Chondrocyte (in vitro differentiated cells): ENCODE measurements around the gene CRLF2. TPM values are rescaled to one million over a fixed set of nuclear protein-coding genes. Genes with fewer than 3 reads are reported as not detected.
"Not testable (repeated sequence)": the region's sequence is repeated elsewhere in the genome, so short reads cannot be mapped to it uniquely, and the experiment has no call there.

Source experiments
- DNase-seq: peaks from one replicate; pipeline ENCODE4 v3.0.0; 2021; ENCODE audit warnings: mixed read lengths, low spot score
- H3K27ac Mint-ChIP-seq: one replicate; pipeline ENCODE4 v1.8.0; 2021; ENCODE audit warnings: mild to moderate bottlenecking, moderate library complexity, mixed read lengths; ENCODE audit not compliant: unreplicated experiment
- H3K27me3 Mint-ChIP-seq: 2 replicates; pipeline ENCODE4 v1.8.0; 2021; ENCODE audit warnings: low read depth, mixed read lengths
- H3K36me3 Mint-ChIP-seq: 2 replicates; pipeline ENCODE4 v1.8.0; 2021; ENCODE audit warnings: low read depth, mixed read lengths
- H3K4me1 Mint-ChIP-seq: 2 replicates; pipeline ENCODE4 v1.8.0; 2021; ENCODE audit warnings: low read depth, mild to moderate bottlenecking, mixed read lengths
- H3K4me3 Mint-ChIP-seq: one replicate; pipeline ENCODE4 v1.8.0; 2021; ENCODE audit warnings: mild to moderate bottlenecking, moderate library complexity, mixed read lengths; ENCODE audit not compliant: unreplicated experiment
- H3K9me3 Mint-ChIP-seq: 2 replicates; pipeline ENCODE4 v1.8.0; 2021; ENCODE audit warnings: low read depth, mixed read lengths
- total RNA-seq: library from RNA; stranded (reverse); gene quantifications from 3 replicates; pipeline ENCODE4 v1.2.1, GENCODE V29; 2021
- TF ChIP-seq, protein P1 (sequence below): fragments of 200-600 bp; sonication (generic); IDR thresholded peaks from 2 replicates; pipeline ENCODE4 v1.5.0; 2021; ENCODE audit warnings: antibody characterized with exemption, mild to moderate bottlenecking, moderate library complexity

CRLF2 gene
- total RNA-seq, 1 donor from 2014 or later: not detected

DNA sequence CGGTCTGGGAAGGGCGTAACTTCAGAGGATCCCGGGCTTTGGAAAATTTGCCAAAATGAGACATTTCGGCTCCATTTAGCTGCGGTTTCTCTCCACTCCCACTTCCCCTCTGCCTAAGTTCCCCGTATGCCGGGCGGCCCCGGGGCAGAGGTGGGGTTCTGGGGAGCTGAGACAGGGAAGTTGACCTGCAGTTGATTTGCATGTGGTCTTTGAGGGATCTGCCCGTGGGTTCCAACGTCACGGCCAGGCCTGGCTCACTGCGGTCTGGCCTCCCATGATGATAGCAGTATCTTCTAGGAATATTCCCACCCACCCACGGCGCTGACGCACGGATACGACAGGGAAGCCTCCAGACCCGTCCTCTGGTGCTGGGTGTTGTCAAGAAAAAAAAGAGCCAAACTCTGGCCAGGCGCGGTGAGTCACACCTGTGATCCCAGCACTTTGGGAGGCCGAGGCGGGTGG is 27.3 kb upstream of the CRLF2 start:
- Mint-ChIP-seq H3K9me3 (no peaks in the 10 kb centered on the region), H3K27ac (no peak overlapping the region), H3K36me3 (no peaks in the 10 kb centered on the region), H3K4me3 (no peak overlapping the region), H3K27me3 (no peaks in the 10 kb centered on the region), H3K4me1 (peaks cover 6% of the 10 kb centered on the region)
- no peak for DNase-seq
- TF ChIP-seq, protein P1, sequence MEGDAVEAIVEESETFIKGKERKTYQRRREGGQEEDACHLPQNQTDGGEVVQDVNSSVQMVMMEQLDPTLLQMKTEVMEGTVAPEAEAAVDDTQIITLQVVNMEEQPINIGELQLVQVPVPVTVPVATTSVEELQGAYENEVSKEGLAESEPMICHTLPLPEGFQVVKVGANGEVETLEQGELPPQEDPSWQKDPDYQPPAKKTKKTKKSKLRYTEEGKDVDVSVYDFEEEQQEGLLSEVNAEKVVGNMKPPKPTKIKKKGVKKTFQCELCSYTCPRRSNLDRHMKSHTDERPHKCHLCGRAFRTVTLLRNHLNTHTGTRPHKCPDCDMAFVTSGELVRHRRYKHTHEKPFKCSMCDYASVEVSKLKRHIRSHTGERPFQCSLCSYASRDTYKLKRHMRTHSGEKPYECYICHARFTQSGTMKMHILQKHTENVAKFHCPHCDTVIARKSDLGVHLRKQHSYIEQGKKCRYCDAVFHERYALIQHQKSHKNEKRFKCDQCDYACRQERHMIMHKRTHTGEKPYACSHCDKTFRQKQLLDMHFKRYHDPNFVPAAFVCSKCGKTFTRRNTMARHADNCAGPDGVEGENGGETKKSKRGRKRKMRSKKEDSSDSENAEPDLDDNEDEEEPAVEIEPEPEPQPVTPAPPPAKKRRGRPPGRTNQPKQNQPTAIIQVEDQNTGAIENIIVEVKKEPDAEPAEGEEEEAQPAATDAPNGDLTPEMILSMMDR: no peak

DNA sequence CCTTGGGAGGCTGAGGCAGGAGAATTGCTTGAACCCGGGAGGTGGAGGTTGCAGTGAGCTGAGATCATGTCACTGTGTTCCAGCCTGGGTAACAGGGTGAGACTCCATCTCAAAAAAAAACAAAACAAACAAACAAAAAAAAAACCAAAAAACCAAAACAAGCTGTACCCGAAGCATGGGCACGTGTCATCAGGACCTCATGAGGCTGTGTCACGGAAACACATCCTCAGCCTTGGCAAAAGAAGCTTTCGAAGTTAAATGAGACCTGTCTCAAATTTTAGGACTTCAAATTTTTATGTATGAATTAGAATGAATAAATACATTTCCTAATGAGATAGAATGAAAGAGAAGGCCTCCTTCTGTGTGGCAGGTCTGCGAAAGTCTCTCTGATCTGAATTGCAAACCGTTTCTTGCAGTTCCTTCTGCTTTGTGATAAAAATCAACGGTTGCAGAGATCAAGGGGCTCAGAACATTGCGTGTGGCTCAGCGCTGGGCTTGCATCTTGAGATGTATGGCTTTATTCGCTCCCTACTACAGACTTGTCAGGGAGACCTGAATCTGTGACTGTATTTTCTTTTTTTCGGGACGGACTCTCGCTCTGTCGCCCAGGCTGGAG is 19.5 kb upstream of the CRLF2 start:
- Mint-ChIP-seq H3K27ac (no peak overlapping the region), H3K36me3 (peaks cover 2% of the 10 kb centered on the region), H3K4me1 (no peaks in the 10 kb centered on the region), H3K27me3 (peaks cover 4% of the 10 kb centered on the region), H3K9me3 (peaks cover 8% of the 10 kb centered on the region), H3K4me3 (no peak overlapping the region)
- peak; percentile 14 for DNase-seq
- TF ChIP-seq, protein P1: no peak

DNA sequence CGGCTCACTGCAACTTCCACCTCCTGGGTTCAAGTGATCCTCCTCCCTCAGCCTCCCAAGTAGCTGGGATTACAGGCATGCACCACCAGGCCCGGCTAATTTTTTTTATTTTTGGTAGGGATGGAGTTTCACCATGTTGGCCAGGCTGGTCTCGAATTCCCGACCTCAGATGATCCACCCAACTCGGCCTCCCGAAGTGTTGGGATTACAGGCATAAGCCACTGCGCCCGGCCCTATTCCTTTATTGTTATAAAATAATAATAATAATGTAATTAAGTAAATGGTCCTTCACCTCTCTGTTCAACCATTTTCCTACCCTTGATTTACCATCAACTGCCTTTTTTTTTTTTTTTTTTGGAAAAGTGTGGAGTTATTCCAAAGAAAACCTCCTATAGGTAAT is 15.7 kb upstream of the CRLF2 start:
- H3K4me1 Mint-ChIP-seq, H3K27ac Mint-ChIP-seq, H3K36me3 Mint-ChIP-seq, H3K4me3 Mint-ChIP-seq, H3K27me3 Mint-ChIP-seq: not testable (repeated sequence)
- peaks cover 12% of the 10 kb centered on the region for H3K9me3 Mint-ChIP-seq
- DNase-seq: peak; percentile 39

DNA sequence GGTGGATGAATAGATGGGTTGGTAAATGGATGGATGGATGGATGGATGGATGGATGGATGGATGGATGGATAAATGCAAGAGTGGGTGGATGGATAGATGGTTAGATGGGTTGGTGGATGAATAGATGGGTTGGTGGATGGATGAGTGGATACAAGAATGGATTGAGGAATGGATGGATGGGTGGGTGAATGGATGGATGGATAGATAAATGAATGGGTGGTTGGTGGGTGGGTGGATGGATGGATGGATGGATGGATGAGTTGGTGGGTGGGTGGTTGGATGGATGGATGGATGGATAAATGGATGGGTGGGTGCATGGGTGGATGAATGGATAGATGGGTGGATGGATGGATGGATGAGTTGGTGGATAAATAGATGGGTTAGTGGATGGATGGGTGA is 13.8 kb upstream of the CRLF2 start:
- Mint-ChIP-seq H3K27ac (no peak overlapping the region), H3K4me3 (no peak overlapping the region), H3K9me3 (peaks cover 18% of the 10 kb centered on the region), H3K36me3 (no peaks in the 10 kb centered on the region), H3K4me1 (no peaks in the 10 kb centered on the region), H3K27me3 (peaks cover 2% of the 10 kb centered on the region)
- no peak for DNase-seq
- TF ChIP-seq, protein P1: no peak

DNA sequence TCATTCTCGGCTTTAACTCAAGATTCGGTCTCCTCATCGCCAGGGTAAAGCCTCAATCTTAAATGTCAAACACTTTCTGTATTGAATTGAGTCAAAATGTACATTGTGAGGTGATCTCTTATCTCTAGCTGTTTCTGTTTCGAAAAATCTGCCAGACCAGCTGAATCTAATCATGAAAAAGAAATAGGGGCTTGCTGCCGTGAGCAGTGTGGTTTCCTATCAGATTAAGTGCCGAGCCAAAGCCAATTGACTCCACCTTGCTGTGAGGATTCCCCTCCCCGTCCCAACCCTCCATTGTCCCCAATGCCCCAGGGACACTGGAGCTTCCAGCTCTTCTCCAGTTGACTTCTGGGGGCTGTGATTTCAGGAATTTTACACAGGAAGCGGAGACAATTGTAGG is 12.5 kb upstream of the CRLF2 start:
- Mint-ChIP-seq H3K27me3 (peaks cover 2% of the 10 kb centered on the region), H3K9me3 (peaks cover 18% of the 10 kb centered on the region), H3K4me3 (no peak overlapping the region), H3K4me1 (no peaks in the 10 kb centered on the region), H3K27ac (no peak overlapping the region), H3K36me3 (no peaks in the 10 kb centered on the region)
- TF ChIP-seq, protein P1: no peak
- peak; percentile 11 for DNase-seq

DNA sequence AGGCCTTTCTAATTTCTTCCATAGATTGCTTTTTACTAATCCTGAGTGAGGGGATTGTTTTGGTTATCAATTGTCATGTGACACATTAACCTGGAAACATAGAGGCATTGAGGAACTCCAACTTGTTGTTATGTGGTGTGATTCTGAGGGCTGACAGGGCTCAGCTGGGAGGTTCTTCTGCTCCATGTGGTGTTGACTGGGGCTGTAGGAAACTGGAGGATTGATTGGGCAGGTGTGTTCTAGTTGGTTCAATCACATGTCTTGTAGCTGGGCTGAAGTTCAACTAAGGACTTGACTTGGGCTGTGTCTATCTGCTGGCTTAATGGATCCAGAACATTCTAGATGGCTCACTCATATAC is 10.8 kb upstream of the CRLF2 start:
- H3K27me3 Mint-ChIP-seq: no peaks in the 10 kb centered on the region
- H3K4me1 Mint-ChIP-seq: no peaks in the 10 kb centered on the region
- H3K36me3 Mint-ChIP-seq: no peaks in the 10 kb centered on the region

More for the DNA sequence above, 10.8 kb upstream of the CRLF2 start:
- Mint-ChIP-seq H3K4me3 (no peak overlapping the region), H3K27ac (no peak overlapping the region), H3K9me3 (peaks cover 18% of the 10 kb centered on the region)
- TF ChIP-seq, protein P1: no peak
- DNase-seq: no peak
